ENCODE results near the gene AMOT. TPM values are rescaled to one million over a fixed set of nuclear protein-coding genes. Genes with fewer than 3 reads are reported as not detected.

Gene AMOT
- total RNA-seq, 2 donors from 2014 or later: 4.2 to 7.3 TPM

GRCh38 chrX:112835019-112835418 lies 5.6 kb downstream of the AMOT start:
- ATAC-seq: no peak
- H3K9me3 ChIP-seq: no peaks in the 10 kb centered on the region

GRCh38 chrX:112834031-112834845 lies 6.4 kb downstream of the AMOT start:
- Histone ChIP-seq H3K9me3 (no peaks in the 10 kb centered on the region), H3K4me1 (peaks cover 11% of the 10 kb centered on the region), H3K27ac (peak overlapping the region in 1 of 4 donors; percentile 25), H3K4me3 (no peak overlapping the region), H3K27me3 (no peaks in the 10 kb centered on the region), H3K36me3 (replicated peaks in 1 of 2; ENCODE audit: insufficient read depth in 1 of 2, low read depth in 2 of 2) (no peaks in the 10 kb centered on the region)
- DNase-seq (no peak), ATAC-seq (no peak)
- 56 to 59% methylated on average over 8 of the region's 8 CpGs for WGBS, 2 donors
- intact Hi-C loops (cut with DNase I): no loop called here
- TF ChIP-seq POLR2A (IDR thresholded peaks at IDR 0.05): no peak
- TF ChIP-seq, protein P1, sequence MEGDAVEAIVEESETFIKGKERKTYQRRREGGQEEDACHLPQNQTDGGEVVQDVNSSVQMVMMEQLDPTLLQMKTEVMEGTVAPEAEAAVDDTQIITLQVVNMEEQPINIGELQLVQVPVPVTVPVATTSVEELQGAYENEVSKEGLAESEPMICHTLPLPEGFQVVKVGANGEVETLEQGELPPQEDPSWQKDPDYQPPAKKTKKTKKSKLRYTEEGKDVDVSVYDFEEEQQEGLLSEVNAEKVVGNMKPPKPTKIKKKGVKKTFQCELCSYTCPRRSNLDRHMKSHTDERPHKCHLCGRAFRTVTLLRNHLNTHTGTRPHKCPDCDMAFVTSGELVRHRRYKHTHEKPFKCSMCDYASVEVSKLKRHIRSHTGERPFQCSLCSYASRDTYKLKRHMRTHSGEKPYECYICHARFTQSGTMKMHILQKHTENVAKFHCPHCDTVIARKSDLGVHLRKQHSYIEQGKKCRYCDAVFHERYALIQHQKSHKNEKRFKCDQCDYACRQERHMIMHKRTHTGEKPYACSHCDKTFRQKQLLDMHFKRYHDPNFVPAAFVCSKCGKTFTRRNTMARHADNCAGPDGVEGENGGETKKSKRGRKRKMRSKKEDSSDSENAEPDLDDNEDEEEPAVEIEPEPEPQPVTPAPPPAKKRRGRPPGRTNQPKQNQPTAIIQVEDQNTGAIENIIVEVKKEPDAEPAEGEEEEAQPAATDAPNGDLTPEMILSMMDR (IDR thresholded peaks at IDR 0.05): no peak

More at GRCh38 chrX:112835019-112835418, 5.6 kb downstream of the AMOT start:
- no peaks in the 10 kb centered on the region for H3K36me3 ChIP-seq (replicated peaks in 1 of 2; ENCODE audit: insufficient read depth in 1 of 2, low read depth in 2 of 2)
- no peak overlapping the region for H3K4me3 ChIP-seq
- H3K27ac ChIP-seq: no peak overlapping the region
- no peaks in the 10 kb centered on the region for H3K27me3 ChIP-seq
- intact Hi-C loops (cut with DNase I): no loop called here
- DNase-seq: no peak
- WGBS, 2 donors: 91 to 100% methylated on average over 1 of the region's 1 CpG
- peaks cover 11% of the 10 kb centered on the region for H3K4me1 ChIP-seq
- TF ChIP-seq POLR2A (IDR thresholded peaks at IDR 0.05): no peak
- TF ChIP-seq, protein P1 (IDR thresholded peaks at IDR 0.05): no peak

DNA sequence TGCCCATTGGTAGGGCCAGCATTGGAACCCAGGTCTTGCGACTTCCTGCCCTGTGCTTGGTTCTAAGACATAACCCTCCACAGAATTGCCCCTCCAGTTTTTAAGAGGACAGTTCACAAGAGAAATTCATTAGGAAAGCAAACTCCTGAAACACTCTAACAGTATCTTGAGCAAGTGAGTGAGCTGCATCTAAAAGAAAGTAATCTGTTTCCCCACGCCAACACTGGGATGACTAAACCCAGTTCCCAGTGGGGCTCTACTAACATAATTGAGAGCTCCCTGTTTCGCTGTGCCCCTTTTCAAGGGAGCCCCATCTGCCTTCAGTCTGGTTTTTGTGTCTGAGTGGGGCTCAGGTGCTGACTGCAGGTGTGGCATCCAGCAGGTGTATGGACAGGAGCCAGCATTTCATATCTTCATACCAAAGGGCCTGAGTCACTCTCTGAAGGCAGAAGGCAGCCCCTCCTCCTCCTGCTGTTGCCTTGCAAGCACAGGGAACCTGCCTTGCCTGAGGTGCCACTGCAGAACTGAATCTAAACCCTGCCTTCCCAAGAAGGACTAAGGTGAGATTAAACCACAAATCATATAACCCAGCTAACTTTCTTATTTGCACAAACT lies 8.0 kb downstream of the AMOT start:
- WGBS, 2 donors: 39 to 82% methylated on average over 1 to 3 of the region's 3 CpGs
- Histone ChIP-seq H3K4me3 (no peak overlapping the region), H3K9me3 (no peaks in the 10 kb centered on the region), H3K4me1 (peaks cover 15% of the 10 kb centered on the region), H3K27me3 (no peaks in the 10 kb centered on the region), H3K27ac (peak overlapping the region in 3 of 4 donors; percentile 46 to 62 (median 55)), H3K36me3 (replicated peaks in 1 of 2; ENCODE audit: insufficient read depth in 1 of 2, low read depth in 2 of 2) (no peaks in the 10 kb centered on the region)
- no peak for TF ChIP-seq POLR2A (IDR thresholded peaks at IDR 0.05)
- TF ChIP-seq, protein P1 (IDR thresholded peaks at IDR 0.05): no peak
- peak; percentile 99 for ATAC-seq
- peak; percentile 70 to 88 (median 87) for DNase-seq
- intact Hi-C loops (cut with DNase I): no loop called here

DNA sequence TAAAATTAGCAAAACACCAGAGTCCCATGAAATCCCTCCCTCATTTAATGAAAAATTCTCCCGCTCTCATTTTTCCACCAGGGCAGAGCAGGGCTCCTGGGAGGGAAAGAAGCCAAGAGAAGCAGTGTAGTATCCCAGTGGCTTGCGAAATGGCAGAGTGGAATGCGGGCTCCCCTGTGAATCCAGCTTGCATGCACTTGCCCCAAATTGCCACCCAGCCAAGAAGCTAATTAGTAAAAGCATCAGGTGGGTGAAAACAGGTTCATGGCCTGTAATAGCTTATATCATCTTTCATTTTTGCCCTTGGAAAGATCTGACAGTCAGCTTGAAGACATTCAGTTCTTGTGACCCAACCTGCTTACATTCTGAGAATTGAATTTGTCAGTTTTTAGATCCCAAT lies 10.1 kb downstream of the AMOT start:
- peaks cover 25% of the 10 kb centered on the region for H3K4me1 ChIP-seq
- no peaks in the 10 kb centered on the region for H3K9me3 ChIP-seq
- no peaks in the 10 kb centered on the region for H3K36me3 ChIP-seq (replicated peaks in 1 of 2; ENCODE audit: insufficient read depth in 1 of 2, low read depth in 2 of 2)
- DNase-seq (peak in 1 of 4 donors; percentile 4), ATAC-seq (no peak)
- no peak overlapping the region for H3K4me3 ChIP-seq
- H3K27me3 ChIP-seq: no peaks in the 10 kb centered on the region
- 63 to 86% methylated on average over 1 to 3 of the region's 3 CpGs for WGBS, 2 donors
- intact Hi-C loops (cut with DNase I): no loop called here
- H3K27ac ChIP-seq: no peak overlapping the region
- TF ChIP-seq, protein P1 (IDR thresholded peaks at IDR 0.05): no peak
- no peak for TF ChIP-seq POLR2A (IDR thresholded peaks at IDR 0.05)

All from body of pancreas (tissue), 4 donors.